GM21447 (cell line): ENCODE data around the gene ULBP1.
A peak's percentile ranks its signal among the peaks of the same experiment; 100 is the strongest.
"Not testable (repeated sequence)": the region's sequence is repeated elsewhere in the genome, so short reads cannot be mapped to it uniquely, and the experiment has no call there.

Experiments used
- ATAC-seq: cut with Tn5 transposase; IDR thresholded peaks from one replicate; pipeline ENCODE4 v1.9.1; 2021; ENCODE audit not compliant: unreplicated experiment

Gene ULBP1

GRCh38 chr6:150003599-150003998, 39.9 kb downstream of the ULBP1 start:
- ATAC-seq = not testable (repeated sequence)

GRCh38 chr6:150004101-150004782, 40.5 kb downstream of the ULBP1 start:
- peak; percentile 15 for ATAC-seq

- peak; percentile 67 for ATAC-seq
These were observed 41.3 kb downstream of the ULBP1 start for GRCh38 chr6:150004783-150005717.

- no peak for ATAC-seq
These were observed 42.3 kb downstream of the ULBP1 start for GRCh38 chr6:150005761-150006651.

GRCh38 chr6:150006961-150007464, 43.3 kb downstream of the ULBP1 start:
- no peak for ATAC-seq

GRCh38 chr6:150008588-150008987, 44.8 kb downstream of the ULBP1 start:
- ATAC-seq = no peak

GRCh38 chr6:150012846-150013784, 49.4 kb downstream of the ULBP1 start:
- ATAC-seq = not testable (repeated sequence)

GRCh38 chr6:150013785-150014622, 50.3 kb downstream of the ULBP1 start:
- not testable (repeated sequence) for ATAC-seq

GRCh38 chr6:150014623-150015280, 51.0 kb downstream of the ULBP1 start:
- ATAC-seq = not testable (repeated sequence)

GRCh38 chr6:150015281-150016001, 51.7 kb downstream of the ULBP1 start:
- not testable (repeated sequence) for ATAC-seq

GRCh38 chr6:150016324-150017185, 52.8 kb downstream of the ULBP1 start:
- ATAC-seq = no peak

GRCh38 chr6:150017186-150017521, 53.4 kb downstream of the ULBP1 start:
- ATAC-seq = not testable (repeated sequence)

- no peak for ATAC-seq
These were observed 55.3 kb downstream of the ULBP1 start for GRCh38 chr6:150018846-150019580.

- ATAC-seq = not testable (repeated sequence)
These were observed 58.1 kb downstream of the ULBP1 start for GRCh38 chr6:150021870-150022269.
